ENCODE results near the gene SAMD4A. TPM values are rescaled to one million over a fixed set of nuclear protein-coding genes. Genes with fewer than 3 reads are reported as not detected.
A peak's percentile ranks its signal among the peaks of the same experiment; 100 is the strongest.

SAMD4A gene
- total RNA-seq, 1 donor from 2014 or later = 4.7 TPM

GRCh38 chr14:54805445-54806322, 238.8 kb downstream of the SAMD4A start:
- no peaks in the 10 kb centered on the region for H3K36me3 Mint-ChIP-seq (ENCODE audit: low read depth)
- peaks cover 6% of the 10 kb centered on the region for H3K4me1 Mint-ChIP-seq
- H3K9me3 Mint-ChIP-seq = peaks cover 2% of the 10 kb centered on the region
- DNase-seq (ENCODE audit: low read depth, low spot score) = peak; percentile 89
- no peak overlapping the region for H3K4me3 Mint-ChIP-seq
- TF ChIP-seq CTCF (conservative IDR thresholded peaks at IDR 0.05) = peak; percentile 96
- peaks cover 7% of the 10 kb centered on the region for H3K27me3 Mint-ChIP-seq (ENCODE audit: low read depth)
- H3K27ac Mint-ChIP-seq (ENCODE audit: unreplicated experiment) = no peak overlapping the region

- TF ChIP-seq CTCF (conservative IDR thresholded peaks at IDR 0.05) = no peak
- peaks cover 6% of the 10 kb centered on the region for H3K4me1 Mint-ChIP-seq
- H3K36me3 Mint-ChIP-seq (ENCODE audit: low read depth) = no peaks in the 10 kb centered on the region
- H3K27me3 Mint-ChIP-seq (ENCODE audit: low read depth) = peaks cover 9% of the 10 kb centered on the region
- no peaks in the 10 kb centered on the region for H3K9me3 Mint-ChIP-seq
- no peak overlapping the region for H3K4me3 Mint-ChIP-seq
- no peak for DNase-seq (ENCODE audit: low read depth, low spot score)
- no peak overlapping the region for H3K27ac Mint-ChIP-seq (ENCODE audit: unreplicated experiment)
Measured at GRCh38 chr14:54806616-54807015, 239.7 kb downstream of the SAMD4A start.

GRCh38 chr14:54807428-54807827, 240.5 kb downstream of the SAMD4A start:
- DNase-seq (ENCODE audit: low read depth, low spot score) = no peak
- Mint-ChIP-seq H3K4me1 (peaks cover 6% of the 10 kb centered on the region), H3K27me3 (ENCODE audit: low read depth) (peaks cover 13% of the 10 kb centered on the region), H3K9me3 (no peaks in the 10 kb centered on the region), H3K4me3 (no peak overlapping the region), H3K27ac (ENCODE audit: unreplicated experiment) (no peak overlapping the region), H3K36me3 (ENCODE audit: low read depth) (no peaks in the 10 kb centered on the region)
- no peak for TF ChIP-seq CTCF (conservative IDR thresholded peaks at IDR 0.05)

GRCh38 chr14:54807881-54808280, 241.0 kb downstream of the SAMD4A start:
- Mint-ChIP-seq H3K27ac (ENCODE audit: unreplicated experiment) (no peak overlapping the region), H3K9me3 (no peaks in the 10 kb centered on the region), H3K27me3 (ENCODE audit: low read depth) (peaks cover 17% of the 10 kb centered on the region), H3K4me3 (no peak overlapping the region), H3K36me3 (ENCODE audit: low read depth) (no peaks in the 10 kb centered on the region), H3K4me1 (peaks cover 6% of the 10 kb centered on the region)
- DNase-seq (ENCODE audit: low read depth, low spot score) = no peak
- no peak for TF ChIP-seq CTCF (conservative IDR thresholded peaks at IDR 0.05)

GRCh38 chr14:54808326-54809161, 241.6 kb downstream of the SAMD4A start:
- Mint-ChIP-seq H3K4me1 (peaks cover 6% of the 10 kb centered on the region), H3K4me3 (no peak overlapping the region), H3K9me3 (no peaks in the 10 kb centered on the region), H3K36me3 (ENCODE audit: low read depth) (no peaks in the 10 kb centered on the region), H3K27me3 (ENCODE audit: low read depth) (peaks cover 15% of the 10 kb centered on the region), H3K27ac (ENCODE audit: unreplicated experiment) (no peak overlapping the region)
- no peak for TF ChIP-seq CTCF (conservative IDR thresholded peaks at IDR 0.05)
- DNase-seq (ENCODE audit: low read depth, low spot score) = no peak
